GM12875 (cell line): ENCODE results near the gene PLA2G10.

Source experiments
- H3K4me3 ChIP-seq: one replicate; pipeline ENCODE4 v1.5.1; 2011; ENCODE audit warnings: low read depth, low read length, control low read depth
- CTCF ChIP-seq: IDR thresholded peaks from 2 replicates; pipeline ENCODE4 v1.5.1; 2011; ENCODE audit warnings: low read depth, mild to moderate bottlenecking, control low read depth, inconsistent platforms, low read length, moderate library complexity, borderline replicate concordance; ENCODE audit not compliant: insufficient read depth

The PLA2G10 gene

GRCh38 chr16:14678748-14679497 is 15.2 kb downstream of the PLA2G10 start:
- TF ChIP-seq CTCF = no peak
- H3K4me3 ChIP-seq = no peak overlapping the region

GRCh38 chr16:14677627-14678026 is 16.5 kb downstream of the PLA2G10 start:
- no peak for TF ChIP-seq CTCF
- no peak overlapping the region for H3K4me3 ChIP-seq

- no peak overlapping the region for H3K4me3 ChIP-seq
- TF ChIP-seq CTCF = no peak
Observed at GRCh38 chr16:14676633-14677032, 17.5 kb downstream of the PLA2G10 start.

GRCh38 chr16:14672403-14672971 is 21.6 kb downstream of the PLA2G10 start:
- TF ChIP-seq CTCF = no peak
- no peak overlapping the region for H3K4me3 ChIP-seq

GRCh38 chr16:14669776-14670175 is 24.3 kb downstream of the PLA2G10 start:
- TF ChIP-seq CTCF = no peak
- no peak overlapping the region for H3K4me3 ChIP-seq

- TF ChIP-seq CTCF = no peak
- no peak overlapping the region for H3K4me3 ChIP-seq
Observed at GRCh38 chr16:14668556-14669223, 25.4 kb downstream of the PLA2G10 start.
